K562 (cell line): ENCODE results near the gene DIAPH3. TPM values are rescaled to one million over a fixed set of nuclear protein-coding genes. Genes with fewer than 3 reads are reported as not detected.

ENCODE experiments used
- ARNT ChIP-seq, 2 experiments: fragments of 450-650 bp; IDR thresholded peaks; 2 replicates each; pipeline ENCODE4 v1.6.1; 2016; ENCODE audit warnings: mild to moderate bottlenecking in 1 of 2
- C11orf30 ChIP-seq: fragments of 450-650 bp; IDR thresholded peaks from 2 replicates; pipeline ENCODE4 v1.6.1; 2016; ENCODE audit warnings: low read depth, mild to moderate bottlenecking
- CBX5 ChIP-seq: IDR thresholded peaks from 2 replicates; pipeline ENCODE4 v1.6.1; 2014; ENCODE audit warnings: low read depth, borderline replicate concordance
- ELF1 ChIP-seq: fragments of 200-800 bp; sonication (Bioruptor generic); IDR thresholded peaks from 2 replicates; pipeline ENCODE4 v1.6.1; 2016; ENCODE audit warnings: missing genetic modification characterization, missing compliant biosample characterization
- GATAD2B ChIP-seq: fragments of 450-650 bp; IDR thresholded peaks from 2 replicates; pipeline ENCODE4 v1.6.1; 2017; ENCODE audit warnings: mild to moderate bottlenecking, borderline replicate concordance
- JUNB ChIP-seq: fragments of 450-650 bp; formaldehyde crosslinking; conservative IDR thresholded peaks from 2 replicates; pipeline ENCODE4 v1.4.0; 2020; ENCODE audit warnings: mild to moderate bottlenecking
- LEF1 ChIP-seq: fragments of 450-650 bp; IDR thresholded peaks from 2 replicates; pipeline ENCODE4 v1.6.1; 2016; ENCODE audit warnings: mild to moderate bottlenecking
- MEF2A ChIP-seq: IDR thresholded peaks from 2 replicates; pipeline ENCODE4 v1.6.1; 2011; ENCODE audit warnings: low read depth, mild to moderate bottlenecking, low read length, moderate library complexity; ENCODE audit not compliant: control insufficient read depth
- NFYB ChIP-seq: IDR thresholded peaks from 2 replicates; pipeline ENCODE4 v1.6.1; 2011; ENCODE audit warnings: mild to moderate bottlenecking, moderate library complexity; ENCODE audit not compliant: insufficient read length; ENCODE audit errors: extremely low read depth
- NR2C1 ChIP-seq, 2 experiments: fragments of 450-650 bp; IDR thresholded peaks; 2 replicates each; pipeline ENCODE4 v1.6.1; 2017; ENCODE audit warnings: mild to moderate bottlenecking in 2 of 2, antibody characterized with exemption in 1 of 2, inconsistent platforms in 1 of 2, missing compliant biosample characterization in 1 of 2, missing genetic modification characterization in 1 of 2
- PHB ChIP-seq: fragments of 250-450 bp; sonication (Bioruptor Pico); IDR thresholded peaks from 2 replicates; pipeline ENCODE4 v1.5.0; 2021
- POLR2AphosphoS5 ChIP-seq: IDR thresholded peaks from 2 replicates; pipeline ENCODE4 v1.6.1; 2011; ENCODE audit warnings: mild to moderate bottlenecking, low read depth, low read length, moderate library complexity; ENCODE audit not compliant: control insufficient read depth, insufficient read depth
- STAT6 ChIP-seq: sonication (generic); formaldehyde crosslinking; IDR thresholded peaks from 2 replicates; pipeline ENCODE4 v1.8.1; 2023; ENCODE audit warnings: mild to moderate bottlenecking, missing genetic modification reagents
- TCF15 ChIP-seq: fragments of 250-450 bp; sonication (Bioruptor Pico); IDR thresholded peaks from 2 replicates; pipeline ENCODE4 v1.8.0; 2022; ENCODE audit warnings: moderate library complexity, mild to moderate bottlenecking, inconsistent platforms
- THRAP3 ChIP-seq: fragments of 450-650 bp; IDR thresholded peaks from 2 replicates; pipeline ENCODE4 v1.6.1; 2016; ENCODE audit warnings: mild to moderate bottlenecking, inconsistent platforms, borderline replicate concordance
- TSHZ1 ChIP-seq: fragments of 250-450 bp; sonication (Bioruptor Pico); IDR thresholded peaks from 2 replicates; pipeline ENCODE4 v1.4.0; 2020; ENCODE audit warnings: mild to moderate bottlenecking, moderate library complexity
- YY1 ChIP-seq, 3 experiments: IDR thresholded peaks; 2 replicates each; pipeline ENCODE4 v1.6.1; 2011; ENCODE audit warnings: low read length in 2 of 3, mild to moderate bottlenecking in 2 of 3, moderate library complexity in 2 of 3, borderline replicate concordance in 1 of 3, control low read depth in 1 of 3, low read depth in 1 of 3; ENCODE audit not compliant: insufficient read depth in 3 of 3, insufficient replicate concordance in 2 of 3, control insufficient read depth in 1 of 3, insufficient read length in 1 of 3; ENCODE audit errors: extremely low read depth in 1 of 3
- ZBTB1 ChIP-seq: sonication (generic); formaldehyde crosslinking; IDR thresholded peaks from 2 replicates; pipeline ENCODE4 v1.8.1; 2023; ENCODE audit warnings: missing genetic modification reagents, low read depth, mild to moderate bottlenecking, borderline replicate concordance
- ZC3H8 ChIP-seq: fragments of 450-650 bp; IDR thresholded peaks from 2 replicates; pipeline ENCODE4 v1.6.1; 2017
- ZFX ChIP-seq: sonication (generic); formaldehyde crosslinking; IDR thresholded peaks from 2 replicates; pipeline ENCODE4 v1.8.0; 2022; ENCODE audit warnings: mild to moderate bottlenecking, missing genetic modification reagents, moderate library complexity
- ZNF134 ChIP-seq: fragments of 250-450 bp; sonication (Bioruptor Pico); conservative IDR thresholded peaks from 2 replicates; pipeline ENCODE4 v1.4.0; 2020
- ZNF316 ChIP-seq: fragments of 450-650 bp; IDR thresholded peaks from 2 replicates; pipeline ENCODE4 v1.6.1; 2016
- ZNF384 ChIP-seq: IDR thresholded peaks from 2 replicates; pipeline ENCODE4 v1.6.1; 2012; ENCODE audit warnings: low read depth, low read length, improper control_type of control experiment
- polyA plus RNA-seq, 8 experiments: library from polyadenylated mRNA; depleted of rRNA in 4 of 8; stranded (reverse) in 5 of 8; unstranded in 3 of 8; fragments of >200 nt; fragmentation: Nextera tagmentation in 2 of 8; fragmentation: Illumina TruSeq in 1 of 8; extraction: Ambion mirVana in 2 of 8; extraction: Trizol in 1 of 8; gene quantifications; 2 replicates each; pipeline versions ENCODE4 v1.2.1 to v1.2.3, GENCODE V29; 2011 to 2014; ENCODE audit warnings: inconsistent platforms in 1 of 8, missing spikeins in 1 of 8
- total RNA-seq, 7 experiments: library from RNA; depleted of rRNA in 6 of 7; stranded (reverse); fragments of >200 nt in 6 of 7; fragmentation: Illumina TruSeq in 2 of 7; extraction: Trizol in 2 of 7; gene quantifications; 2 replicates each; pipeline versions ENCODE4 v1.2.1 to v1.2.3, GENCODE V29; 2011 to 2021; ENCODE audit warnings: low replicate concordance in 1 of 7

The DIAPH3 gene
- total and polyA plus RNA-seq, 9 of the 15 experiments (the other 6 are each of a cell fraction or from before 2014, with no cell fraction given), result 9.0 to 18.7 (median 14.7) TPM

- TF ChIP-seq TCF15 (CRISPR knock-in tag), result no peak
- no peak for TF ChIP-seq YY1 (IDR thresholded peaks at IDR 0.05; ENCODE audit: borderline replicate concordance in 1 of 3, control insufficient read depth in 1 of 3, extremely low read depth in 1 of 3, insufficient read depth in 3 of 3, insufficient read length in 1 of 3, insufficient replicate concordance in 2 of 3, low read depth in 1 of 3, low read length in 2 of 3)
- TF ChIP-seq STAT6 (CRISPR knock-in tag), result no peak
- TF ChIP-seq JUNB, result no peak
- no peak for TF ChIP-seq ZNF316
- TF ChIP-seq LEF1, result no peak
- no peak for TF ChIP-seq CBX5
- TF ChIP-seq ZNF384, result no peak
- TF ChIP-seq ARNT (IDR thresholded peaks at IDR 0.05), result no peak
- TF ChIP-seq NR2C1 (IDR thresholded peaks at IDR 0.05), result no peak
- TF ChIP-seq NR2C1 (tag; IDR thresholded peaks at IDR 0.05), result no peak
- TF ChIP-seq ZFX (CRISPR knock-in tag), result peak; percentile 84
- peak; percentile 77 for TF ChIP-seq C11orf30
- no peak for TF ChIP-seq GATAD2B
- no peak for TF ChIP-seq ELF1
- no peak for TF ChIP-seq MEF2A
- no peak for TF ChIP-seq ZNF134 (CRISPR knock-in tag)
- TF ChIP-seq POLR2AphosphoS5, result peak; percentile 83
- TF ChIP-seq ZBTB1 (CRISPR knock-in tag), result no peak
- no peak for TF ChIP-seq TSHZ1 (CRISPR knock-in tag)
- no peak for TF ChIP-seq PHB (CRISPR knock-in tag)
- TF ChIP-seq ZC3H8, result no peak
- no peak for TF ChIP-seq THRAP3
- TF ChIP-seq NFYB, result peak; percentile 90
Observed at GRCh38 chr13:60163478-60164233, at the start of gene DIAPH3 (continued).
